HG02938 (cell line): Measurements from ENCODE around the gene TSPAN18.

Experiments used
- ATAC-seq: cut with Tn5 transposase; IDR thresholded peaks from one replicate; pipeline ENCODE4 v1.9.1; 2021; ENCODE audit warnings: mild to moderate bottlenecking, moderate library complexity; ENCODE audit not compliant: unreplicated experiment

The TSPAN18 gene

GRCh38 chr11:44861849-44862557, 135.2 kb downstream of the TSPAN18 start:
- peak; percentile 98 for ATAC-seq

DNA sequence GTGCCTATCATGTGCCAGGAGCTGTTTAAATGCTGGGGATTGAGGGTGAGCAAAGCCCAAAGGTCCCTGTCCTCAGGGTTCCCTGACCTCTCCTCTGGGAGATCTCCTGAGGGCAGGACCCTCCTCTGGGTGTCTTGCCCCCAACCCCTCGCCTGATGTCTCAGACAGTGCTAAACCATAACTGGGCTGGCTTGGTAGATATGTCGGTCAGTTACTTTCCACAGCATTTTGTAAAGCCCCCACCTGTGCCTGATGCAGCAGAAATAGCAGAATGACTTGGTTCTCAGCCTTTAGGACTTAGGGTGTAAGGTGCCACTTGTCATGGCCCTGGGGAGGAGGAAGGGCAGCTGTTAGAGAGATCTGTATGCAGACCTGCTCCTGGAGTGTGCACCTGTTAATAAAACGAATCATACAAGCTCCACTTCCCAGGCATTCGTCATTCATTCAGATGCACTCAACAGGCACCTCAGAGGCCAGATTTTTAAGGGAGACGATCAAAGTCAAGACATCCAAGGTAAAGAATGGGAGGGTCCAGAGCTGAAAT, 135.9 kb downstream of the TSPAN18 start:
- no peak for ATAC-seq

DNA sequence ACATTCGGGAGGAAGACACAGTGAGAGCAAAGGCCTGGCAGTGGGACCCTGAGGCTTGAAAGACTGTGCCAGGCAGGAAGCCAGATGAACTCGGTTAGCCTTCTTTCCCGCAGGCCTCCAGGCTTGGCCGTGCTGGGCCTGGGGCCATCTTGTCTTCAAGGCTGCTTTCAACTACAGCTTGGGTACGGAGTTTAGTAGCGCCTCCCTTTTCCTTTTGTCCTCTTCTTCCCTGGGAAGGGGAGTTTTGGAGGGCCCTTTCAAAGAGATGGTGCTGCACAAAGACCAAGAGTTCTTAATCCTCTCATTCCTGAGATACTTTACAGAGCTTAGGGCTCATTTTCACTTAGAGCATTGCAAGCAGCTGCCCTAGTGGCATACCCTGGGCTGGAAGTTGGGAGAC, 136.5 kb downstream of the TSPAN18 start:
- no peak for ATAC-seq

- no peak for ATAC-seq
Measured at GRCh38 chr11:44865866-44866272, 139.1 kb downstream of the TSPAN18 start.

DNA sequence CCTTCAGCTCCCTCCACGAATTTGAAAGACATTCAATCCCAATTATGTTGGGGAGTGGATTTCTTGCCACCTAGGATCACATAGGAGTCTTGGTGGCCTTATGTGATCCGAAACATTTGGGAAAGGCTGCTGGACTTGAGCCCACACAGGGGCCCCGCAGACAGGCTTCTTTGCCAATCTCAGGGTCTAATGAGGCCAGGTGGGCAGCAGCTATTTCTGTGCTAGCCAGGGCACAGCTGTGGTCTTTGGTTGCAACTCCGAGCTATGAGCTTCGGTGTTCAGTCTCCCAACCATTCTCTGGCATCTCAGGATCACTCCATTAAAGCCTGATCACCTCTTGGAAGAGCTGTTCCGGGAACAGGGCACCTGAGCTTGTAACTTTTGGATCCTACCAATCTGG, 139.5 kb downstream of the TSPAN18 start:
- no peak for ATAC-seq

DNA sequence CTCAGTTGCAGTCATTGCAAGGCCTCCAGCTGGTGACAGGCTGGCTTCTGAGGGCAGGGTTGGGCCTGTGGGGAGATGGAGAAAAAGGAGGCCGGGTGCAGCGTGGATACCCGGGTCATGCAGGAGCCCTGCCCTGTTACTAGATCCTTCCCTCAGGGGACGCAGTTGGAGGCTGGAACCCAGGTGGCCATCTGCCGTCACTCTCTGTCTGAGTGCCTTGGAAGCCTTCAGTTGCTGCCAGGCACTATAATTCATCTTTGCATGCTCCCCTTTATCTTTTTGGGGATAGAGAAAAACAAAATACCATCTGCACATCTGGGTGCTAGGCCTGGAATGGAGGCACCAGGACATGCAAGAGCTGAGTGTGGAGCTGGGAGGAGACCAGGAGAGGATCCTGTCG, 141.3 kb downstream of the TSPAN18 start:
- no peak for ATAC-seq

- no peak for ATAC-seq
Measured at GRCh38 chr11:44868455-44869421, 142.0 kb downstream of the TSPAN18 start.

DNA sequence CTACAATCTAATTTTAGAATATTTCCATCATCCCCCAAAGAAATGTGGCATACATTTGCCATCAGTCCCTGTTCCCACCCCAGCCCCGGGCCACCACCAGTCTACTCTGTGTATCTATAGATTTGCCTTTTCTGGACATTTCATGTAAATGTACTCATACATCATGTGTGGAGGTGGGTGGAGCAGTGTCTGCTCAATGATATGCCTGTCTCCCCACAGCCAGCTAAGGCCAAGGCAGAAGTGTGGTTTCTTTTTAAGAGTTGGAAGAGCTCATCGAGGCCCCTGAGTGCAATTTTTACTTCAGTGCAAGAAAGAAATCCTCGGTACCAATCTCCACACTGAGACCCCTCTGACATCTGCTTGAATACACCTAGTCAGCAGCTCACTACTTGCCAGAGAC, 143.4 kb downstream of the TSPAN18 start:
- no peak for ATAC-seq

DNA sequence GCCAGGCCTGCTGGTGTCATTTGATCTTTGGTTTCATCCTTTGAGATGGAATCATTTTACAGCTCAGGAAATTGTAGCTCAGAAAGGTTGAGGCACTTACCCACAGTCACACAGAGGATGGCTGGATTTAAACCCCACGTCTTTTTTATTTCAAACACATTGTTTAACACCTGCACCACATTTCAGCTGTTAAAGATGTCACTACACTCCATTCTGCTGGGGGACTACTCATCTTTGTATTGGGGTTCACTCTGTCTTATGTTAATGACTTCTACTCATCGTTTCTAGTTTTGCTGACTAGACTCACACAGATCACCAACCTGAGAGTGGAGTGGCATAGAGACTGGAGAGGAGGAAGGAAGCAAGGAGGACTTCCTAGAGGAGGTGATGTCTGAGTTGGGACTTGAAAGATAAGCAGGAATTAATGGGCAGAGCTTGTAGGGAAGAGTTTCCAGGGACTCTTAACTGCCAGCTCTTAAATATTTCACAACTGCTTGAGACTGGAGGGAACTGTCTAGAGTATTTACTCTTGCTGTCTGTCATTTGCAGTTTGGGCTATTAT, 143.9 kb downstream of the TSPAN18 start:
- no peak for ATAC-seq

- peak; percentile 89 for ATAC-seq
Measured at GRCh38 chr11:44871682-44872081, 144.9 kb downstream of the TSPAN18 start.

- no peak for ATAC-seq
Measured at GRCh38 chr11:44872556-44872955, 145.8 kb downstream of the TSPAN18 start.

DNA sequence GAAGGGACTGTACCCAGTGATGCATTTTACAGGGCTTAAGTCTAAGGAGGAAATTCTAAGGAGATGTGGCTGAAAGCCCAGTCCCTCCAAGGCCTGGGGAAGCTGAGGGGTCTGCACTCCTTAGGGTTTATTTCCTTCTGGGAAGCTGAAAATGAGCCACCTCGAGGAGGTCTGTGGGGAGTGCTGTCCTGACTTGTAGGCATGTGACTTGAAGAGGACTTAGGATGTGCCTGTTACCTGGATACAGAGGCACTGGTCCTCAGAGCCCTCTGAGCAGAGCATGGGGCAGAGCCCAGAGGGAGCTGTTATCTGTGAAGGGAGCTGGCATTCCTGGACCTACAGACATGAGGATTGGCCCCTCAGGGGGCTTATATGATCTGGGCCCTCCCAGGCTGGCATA, 146.8 kb downstream of the TSPAN18 start:
- no peak for ATAC-seq

- ATAC-seq: no peak
Measured at GRCh38 chr11:44874284-44874683, 147.5 kb downstream of the TSPAN18 start.

DNA sequence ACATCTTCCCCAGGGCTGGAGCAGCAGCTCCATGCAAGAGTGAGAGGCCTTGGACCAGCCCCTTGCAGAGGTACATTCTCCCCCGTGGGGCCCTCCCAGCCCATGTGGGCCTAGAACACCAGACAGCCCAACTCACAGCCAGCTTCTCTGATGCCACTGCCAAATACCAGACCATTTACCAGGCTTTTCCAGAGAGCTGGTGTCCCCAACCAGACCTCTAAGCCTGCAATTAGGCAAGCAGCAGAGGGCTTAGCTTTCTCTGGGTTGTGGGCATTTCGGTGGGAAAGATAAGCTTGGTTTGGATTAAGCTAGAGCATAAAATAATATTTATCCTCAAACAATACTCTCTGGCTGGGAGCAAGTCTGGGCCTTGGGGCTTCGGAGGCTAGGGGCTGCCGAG, 148.3 kb downstream of the TSPAN18 start:
- no peak for ATAC-seq

DNA sequence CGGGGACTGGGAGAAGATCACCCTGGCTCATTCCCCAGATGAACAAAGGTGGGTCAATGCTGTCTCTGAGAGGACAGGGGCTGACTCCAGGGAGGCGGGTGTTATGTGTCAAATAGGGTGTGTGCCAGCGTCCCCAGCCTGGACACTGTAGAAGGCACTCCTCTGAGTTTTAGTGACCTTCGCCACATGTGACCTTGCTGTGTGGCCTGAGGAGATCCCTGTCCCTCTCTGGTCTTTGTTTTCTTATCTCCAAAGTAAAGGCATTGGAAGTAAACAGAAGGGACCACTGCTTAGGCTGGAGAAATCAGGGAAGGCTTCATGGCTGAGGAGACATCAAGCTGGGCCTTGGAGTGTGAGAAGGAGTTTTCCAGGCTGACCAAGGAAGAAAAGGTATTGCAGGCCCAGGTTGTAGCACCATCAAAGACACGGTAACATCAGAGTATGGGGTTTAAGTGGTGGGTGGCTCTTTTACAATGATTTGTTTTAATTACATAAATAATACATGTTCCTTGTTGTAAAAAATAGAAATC, 149.5 kb downstream of the TSPAN18 start:
- ATAC-seq: no peak

GRCh38 chr11:44876906-44877305, 150.1 kb downstream of the TSPAN18 start:
- ATAC-seq: no peak

- ATAC-seq: no peak
Measured at GRCh38 chr11:44877571-44878497, 151.1 kb downstream of the TSPAN18 start.

DNA sequence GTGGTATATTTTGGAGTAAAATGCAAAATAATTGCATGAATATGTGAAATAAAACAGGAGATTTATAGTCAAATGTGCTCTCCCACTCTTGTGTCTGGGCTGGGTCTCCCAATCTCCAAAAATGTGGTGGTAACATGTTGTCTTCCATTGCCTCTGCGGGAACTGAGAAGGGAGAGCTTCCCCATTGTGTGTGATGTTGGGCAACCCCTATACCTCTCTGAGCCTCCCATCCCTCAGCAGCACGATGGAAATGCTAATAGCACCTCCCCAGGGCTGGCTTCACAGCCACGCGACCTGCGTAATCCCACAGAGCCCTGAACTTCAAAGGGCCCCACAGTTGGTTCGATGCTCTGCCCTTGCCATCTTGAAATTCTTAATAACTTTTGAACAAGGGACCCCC, 151.9 kb downstream of the TSPAN18 start:
- no peak for ATAC-seq

DNA sequence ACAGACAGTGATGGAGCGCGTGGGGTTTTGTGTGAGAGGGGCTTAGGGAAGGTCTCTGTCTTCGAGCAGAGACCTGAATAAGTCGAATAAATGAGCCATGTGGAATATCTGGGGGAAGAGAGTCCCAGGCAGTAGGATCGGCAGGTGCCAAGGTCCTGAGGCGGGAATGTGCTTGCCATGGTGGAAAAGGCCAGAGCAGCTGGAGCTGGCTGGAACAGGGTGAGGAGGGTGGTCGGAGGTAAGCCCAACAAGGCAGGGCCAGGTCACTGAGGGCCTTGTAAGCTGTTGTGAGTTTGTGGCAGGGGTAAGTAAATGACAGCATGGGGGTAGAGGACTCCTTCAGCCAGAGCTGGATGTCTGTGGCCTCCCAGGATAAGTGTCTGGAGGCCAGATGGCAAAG, 152.7 kb downstream of the TSPAN18 start:
- ATAC-seq: no peak

GRCh38 chr11:44880511-44880910, 153.7 kb downstream of the TSPAN18 start:
- ATAC-seq: no peak
